Mesothelial cell of epicardium (in vitro differentiated cells): ENCODE data around the gene SHISA6. TPM values are rescaled to one million over a fixed set of nuclear protein-coding genes. Genes with fewer than 3 reads are reported as not detected.

ENCODE experiments used
- DNase-seq, 2 experiments: peaks; one replicate each; pipeline ENCODE4 v3.0.0; 2021; ENCODE audit warnings: low spot score in 2 of 2; ENCODE audit not compliant: unreplicated experiment in 2 of 2
- H3K27ac Mint-ChIP-seq: 2 replicates; pipeline ENCODE4 v1.8.0; 2021; ENCODE audit warnings: mixed read lengths
- H3K27me3 Mint-ChIP-seq: 2 replicates; pipeline ENCODE4 v1.8.0; 2021; ENCODE audit warnings: low read depth, mixed read lengths
- H3K36me3 Mint-ChIP-seq: 2 replicates; pipeline ENCODE4 v1.8.0; 2021; ENCODE audit warnings: mixed read lengths
- H3K4me1 Mint-ChIP-seq: 2 replicates; pipeline ENCODE4 v1.8.0; 2021; ENCODE audit warnings: mixed read lengths
- H3K4me3 Mint-ChIP-seq: 2 replicates; pipeline ENCODE4 v1.8.0; 2021; ENCODE audit warnings: mild to moderate bottlenecking, moderate library complexity, mixed read lengths
- H3K9me3 Mint-ChIP-seq: 2 replicates; pipeline ENCODE4 v1.8.0; 2021; ENCODE audit warnings: mixed read lengths
- CTCF ChIP-seq: fragments of 200-600 bp; sonication (generic); IDR thresholded peaks from one replicate; pipeline ENCODE4 v1.5.0; 2021; ENCODE audit warnings: antibody characterized with exemption; ENCODE audit not compliant: unreplicated experiment
- total RNA-seq: library from RNA; stranded (reverse); gene quantifications from 3 replicates; pipeline ENCODE4 v1.2.1, GENCODE V29; 2021

Gene SHISA6
- total RNA-seq = 0.02 to 0.09 TPM in 2 of 3 replicates, not detected in the other

GRCh38 chr17:11240841-11241610 is at the start of gene SHISA6:
TSS of gene SHISA6 (plus strand) at chr17:11241213.
- Mint-ChIP-seq H3K27ac (no peak within 1 kb of the TSS), H3K4me3 (peak within 1 kb of the TSS; percentile 49), H3K27me3 (peaks cover 84% of the 10 kb centered on the region), H3K4me1 (no peaks in the 10 kb centered on the region), H3K9me3 (no peaks in the 10 kb centered on the region), H3K36me3 (no peaks in the 10 kb centered on the region)
- DNase-seq = no peak
- no peak for TF ChIP-seq CTCF

- peaks cover 17% of the 10 kb centered on the region for H3K27me3 Mint-ChIP-seq
- H3K27ac Mint-ChIP-seq = no peak overlapping the region
- H3K4me3 Mint-ChIP-seq = no peak overlapping the region
- H3K4me1 Mint-ChIP-seq = no peaks in the 10 kb centered on the region
- no peaks in the 10 kb centered on the region for H3K36me3 Mint-ChIP-seq
- DNase-seq = no peak
- peaks cover 3% of the 10 kb centered on the region for H3K9me3 Mint-ChIP-seq
- no peak for TF ChIP-seq CTCF
Observed at GRCh38 chr17:11195801-11196200, 45.2 kb upstream of the SHISA6 start.

GRCh38 chr17:11204991-11205390 is 36.0 kb upstream of the SHISA6 start:
- Mint-ChIP-seq H3K27ac (no peak overlapping the region), H3K27me3 (peaks cover 11% of the 10 kb centered on the region), H3K4me3 (no peak overlapping the region), H3K36me3 (no peaks in the 10 kb centered on the region), H3K9me3 (peaks cover 13% of the 10 kb centered on the region), H3K4me1 (no peaks in the 10 kb centered on the region)
- no peak for TF ChIP-seq CTCF
- no peak for DNase-seq

- no peak overlapping the region for H3K27ac Mint-ChIP-seq
- no peak overlapping the region for H3K4me3 Mint-ChIP-seq
- H3K36me3 Mint-ChIP-seq = no peaks in the 10 kb centered on the region
- no peaks in the 10 kb centered on the region for H3K4me1 Mint-ChIP-seq
- no peak for DNase-seq
- peaks cover 7% of the 10 kb centered on the region for H3K27me3 Mint-ChIP-seq
- peaks cover 20% of the 10 kb centered on the region for H3K9me3 Mint-ChIP-seq
- no peak for TF ChIP-seq CTCF
Observed at GRCh38 chr17:11205659-11206058, 35.4 kb upstream of the SHISA6 start.

GRCh38 chr17:11209906-11210305 is 31.1 kb upstream of the SHISA6 start:
- no peaks in the 10 kb centered on the region for H3K4me1 Mint-ChIP-seq
- H3K27me3 Mint-ChIP-seq = peaks cover 3% of the 10 kb centered on the region
- H3K9me3 Mint-ChIP-seq = peaks cover 39% of the 10 kb centered on the region
- no peaks in the 10 kb centered on the region for H3K36me3 Mint-ChIP-seq
- H3K27ac Mint-ChIP-seq = no peak overlapping the region
- DNase-seq = no peak
- TF ChIP-seq CTCF = no peak
- no peak overlapping the region for H3K4me3 Mint-ChIP-seq
